ENCODE results near the gene DNAJC4. TPM values are rescaled to one million over a fixed set of nuclear protein-coding genes. Genes with fewer than 3 reads are reported as not detected.

The DNAJC4 gene
- total and polyA plus RNA-seq, 9 of the 15 experiments (the other 6 are each of a cell fraction or from before 2014, with no cell fraction given), result 4.0 to 32.6 (median 19.9) TPM

DNA sequence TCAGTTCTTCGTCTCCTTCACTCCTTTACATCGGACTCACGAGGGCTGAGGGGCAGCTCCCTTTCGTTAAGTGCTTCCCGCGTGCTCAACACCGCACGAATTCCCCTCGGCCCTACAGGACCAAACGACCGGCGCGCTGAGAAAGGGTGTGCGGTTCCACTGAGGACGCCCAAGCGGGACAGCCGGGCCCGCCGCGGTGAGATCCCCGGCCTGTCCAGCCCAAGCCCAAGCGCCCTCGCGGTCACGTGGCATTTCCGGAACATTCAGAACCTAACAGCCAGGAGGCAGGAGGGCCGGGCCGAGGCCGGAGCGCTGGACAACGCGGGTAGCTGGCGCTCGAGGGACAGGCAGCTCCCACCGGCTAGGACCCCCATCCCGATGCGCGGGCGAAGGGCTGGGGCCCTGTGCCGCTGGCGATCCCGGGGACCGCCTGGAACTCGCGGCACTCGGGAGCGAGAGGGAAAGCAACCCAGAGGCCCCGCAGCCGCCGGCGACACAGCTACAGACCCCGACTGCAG, 45.1 kb upstream of the DNAJC4 start (continued):
- TF ChIP-seq, protein P1, sequence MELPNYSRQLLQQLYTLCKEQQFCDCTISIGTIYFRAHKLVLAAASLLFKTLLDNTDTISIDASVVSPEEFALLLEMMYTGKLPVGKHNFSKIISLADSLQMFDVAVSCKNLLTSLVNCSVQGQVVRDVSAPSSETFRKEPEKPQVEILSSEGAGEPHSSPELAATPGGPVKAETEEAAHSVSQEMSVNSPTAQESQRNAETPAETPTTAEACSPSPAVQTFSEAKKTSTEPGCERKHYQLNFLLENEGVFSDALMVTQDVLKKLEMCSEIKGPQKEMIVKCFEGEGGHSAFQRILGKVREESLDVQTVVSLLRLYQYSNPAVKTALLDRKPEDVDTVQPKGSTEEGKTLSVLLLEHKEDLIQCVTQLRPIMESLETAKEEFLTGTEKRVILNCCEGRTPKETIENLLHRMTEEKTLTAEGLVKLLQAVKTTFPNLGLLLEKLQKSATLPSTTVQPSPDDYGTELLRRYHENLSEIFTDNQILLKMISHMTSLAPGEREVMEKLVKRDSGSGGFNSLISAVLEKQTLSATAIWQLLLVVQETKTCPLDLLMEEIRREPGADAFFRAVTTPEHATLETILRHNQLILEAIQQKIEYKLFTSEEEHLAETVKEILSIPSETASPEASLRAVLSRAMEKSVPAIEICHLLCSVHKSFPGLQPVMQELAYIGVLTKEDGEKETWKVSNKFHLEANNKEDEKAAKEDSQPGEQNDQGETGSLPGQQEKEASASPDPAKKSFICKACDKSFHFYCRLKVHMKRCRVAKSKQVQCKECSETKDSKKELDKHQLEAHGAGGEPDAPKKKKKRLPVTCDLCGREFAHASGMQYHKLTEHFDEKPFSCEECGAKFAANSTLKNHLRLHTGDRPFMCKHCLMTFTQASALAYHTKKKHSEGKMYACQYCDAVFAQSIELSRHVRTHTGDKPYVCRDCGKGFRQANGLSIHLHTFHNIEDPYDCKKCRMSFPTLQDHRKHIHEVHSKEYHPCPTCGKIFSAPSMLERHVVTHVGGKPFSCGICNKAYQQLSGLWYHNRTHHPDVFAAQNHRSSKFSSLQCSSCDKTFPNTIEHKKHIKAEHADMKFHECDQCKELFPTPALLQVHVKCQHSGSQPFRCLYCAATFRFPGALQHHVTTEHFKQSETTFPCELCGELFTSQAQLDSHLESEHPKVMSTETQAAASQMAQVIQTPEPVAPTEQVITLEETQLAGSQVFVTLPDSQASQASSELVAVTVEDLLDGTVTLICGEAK (IDR thresholded peaks at IDR 0.05), result no peak; the same call in 1 of the 2 replicates
- TF ChIP-seq, protein P1 (CRISPR knock-in tag; IDR thresholded peaks at IDR 0.05), result no peak
- TF ChIP-seq, protein P2, sequence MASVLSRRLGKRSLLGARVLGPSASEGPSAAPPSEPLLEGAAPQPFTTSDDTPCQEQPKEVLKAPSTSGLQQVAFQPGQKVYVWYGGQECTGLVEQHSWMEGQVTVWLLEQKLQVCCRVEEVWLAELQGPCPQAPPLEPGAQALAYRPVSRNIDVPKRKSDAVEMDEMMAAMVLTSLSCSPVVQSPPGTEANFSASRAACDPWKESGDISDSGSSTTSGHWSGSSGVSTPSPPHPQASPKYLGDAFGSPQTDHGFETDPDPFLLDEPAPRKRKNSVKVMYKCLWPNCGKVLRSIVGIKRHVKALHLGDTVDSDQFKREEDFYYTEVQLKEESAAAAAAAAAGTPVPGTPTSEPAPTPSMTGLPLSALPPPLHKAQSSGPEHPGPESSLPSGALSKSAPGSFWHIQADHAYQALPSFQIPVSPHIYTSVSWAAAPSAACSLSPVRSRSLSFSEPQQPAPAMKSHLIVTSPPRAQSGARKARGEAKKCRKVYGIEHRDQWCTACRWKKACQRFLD (CRISPR knock-in tag; IDR thresholded peaks at IDR 0.05), result peak; percentile 97
- no peak for TF ChIP-seq COPS2 (conservative IDR thresholded peaks at IDR 0.05)
- TF ChIP-seq ZNF232 (CRISPR knock-in tag; IDR thresholded peaks at IDR 0.05), result no peak
- TF ChIP-seq CCAR2 (IDR thresholded peaks at IDR 0.05; ENCODE audit: low read depth, low read length), result no peak
- no peak for TF ChIP-seq STAG1 (CRISPR knock-in tag; IDR thresholded peaks at IDR 0.05; ENCODE audit: borderline replicate concordance)
- TF ChIP-seq NR1H2 (CRISPR knock-in tag; IDR thresholded peaks at IDR 0.05), result no peak
- TF ChIP-seq, protein P3, sequence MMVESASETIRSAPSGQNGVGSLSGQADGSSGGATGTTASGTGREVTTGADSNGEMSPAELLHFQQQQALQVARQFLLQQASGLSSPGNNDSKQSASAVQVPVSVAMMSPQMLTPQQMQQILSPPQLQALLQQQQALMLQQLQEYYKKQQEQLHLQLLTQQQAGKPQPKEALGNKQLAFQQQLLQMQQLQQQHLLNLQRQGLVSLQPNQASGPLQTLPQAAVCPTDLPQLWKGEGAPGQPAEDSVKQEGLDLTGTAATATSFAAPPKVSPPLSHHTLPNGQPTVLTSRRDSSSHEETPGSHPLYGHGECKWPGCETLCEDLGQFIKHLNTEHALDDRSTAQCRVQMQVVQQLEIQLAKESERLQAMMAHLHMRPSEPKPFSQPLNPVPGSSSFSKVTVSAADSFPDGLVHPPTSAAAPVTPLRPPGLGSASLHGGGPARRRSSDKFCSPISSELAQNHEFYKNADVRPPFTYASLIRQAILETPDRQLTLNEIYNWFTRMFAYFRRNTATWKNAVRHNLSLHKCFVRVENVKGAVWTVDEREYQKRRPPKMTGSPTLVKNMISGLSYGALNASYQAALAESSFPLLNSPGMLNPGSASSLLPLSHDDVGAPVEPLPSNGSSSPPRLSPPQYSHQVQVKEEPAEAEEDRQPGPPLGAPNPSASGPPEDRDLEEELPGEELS (CRISPR knock-in tag; IDR thresholded peaks at IDR 0.05; ENCODE audit: borderline replicate concordance), result no peak; the same call in 1 of the 2 replicates
- TF ChIP-seq, protein P4, sequence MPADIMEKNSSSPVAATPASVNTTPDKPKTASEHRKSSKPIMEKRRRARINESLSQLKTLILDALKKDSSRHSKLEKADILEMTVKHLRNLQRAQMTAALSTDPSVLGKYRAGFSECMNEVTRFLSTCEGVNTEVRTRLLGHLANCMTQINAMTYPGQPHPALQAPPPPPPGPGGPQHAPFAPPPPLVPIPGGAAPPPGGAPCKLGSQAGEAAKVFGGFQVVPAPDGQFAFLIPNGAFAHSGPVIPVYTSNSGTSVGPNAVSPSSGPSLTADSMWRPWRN (IDR thresholded peaks at IDR 0.05; ENCODE audit: low read depth), result no peak
- no peak for TF ChIP-seq TCF3 (CRISPR knock-in tag; IDR thresholded peaks at IDR 0.05)
- TF ChIP-seq JUND (IDR thresholded peaks at IDR 0.05; ENCODE audit: borderline replicate concordance, low read depth, low read length), result no peak
- no peak for TF ChIP-seq JUND (tag; IDR thresholded peaks at IDR 0.05; ENCODE audit: borderline replicate concordance, low read depth, low read length)
